Measurements from ENCODE around the gene RAB21.

GRCh38 chr12:71744522-71745300 is 10.0 kb upstream of the RAB21 start:
- TF ChIP-seq, protein P1, sequence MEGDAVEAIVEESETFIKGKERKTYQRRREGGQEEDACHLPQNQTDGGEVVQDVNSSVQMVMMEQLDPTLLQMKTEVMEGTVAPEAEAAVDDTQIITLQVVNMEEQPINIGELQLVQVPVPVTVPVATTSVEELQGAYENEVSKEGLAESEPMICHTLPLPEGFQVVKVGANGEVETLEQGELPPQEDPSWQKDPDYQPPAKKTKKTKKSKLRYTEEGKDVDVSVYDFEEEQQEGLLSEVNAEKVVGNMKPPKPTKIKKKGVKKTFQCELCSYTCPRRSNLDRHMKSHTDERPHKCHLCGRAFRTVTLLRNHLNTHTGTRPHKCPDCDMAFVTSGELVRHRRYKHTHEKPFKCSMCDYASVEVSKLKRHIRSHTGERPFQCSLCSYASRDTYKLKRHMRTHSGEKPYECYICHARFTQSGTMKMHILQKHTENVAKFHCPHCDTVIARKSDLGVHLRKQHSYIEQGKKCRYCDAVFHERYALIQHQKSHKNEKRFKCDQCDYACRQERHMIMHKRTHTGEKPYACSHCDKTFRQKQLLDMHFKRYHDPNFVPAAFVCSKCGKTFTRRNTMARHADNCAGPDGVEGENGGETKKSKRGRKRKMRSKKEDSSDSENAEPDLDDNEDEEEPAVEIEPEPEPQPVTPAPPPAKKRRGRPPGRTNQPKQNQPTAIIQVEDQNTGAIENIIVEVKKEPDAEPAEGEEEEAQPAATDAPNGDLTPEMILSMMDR (IDR thresholded peaks at IDR 0.05), result no peak
- TF ChIP-seq EZH2 (IDR thresholded peaks at IDR 0.05; ENCODE audit: borderline replicate concordance, insufficient read depth, low read depth, low read length, poor library complexity, severe bottlenecking), result no peak

Data from B cell (primary cell).